ENCODE measurements around the gene ZNF516.
"Not testable (repeated sequence)": the region's sequence is repeated elsewhere in the genome, so short reads cannot be mapped to it uniquely, and the experiment has no call there.

The ZNF516 gene

DNA sequence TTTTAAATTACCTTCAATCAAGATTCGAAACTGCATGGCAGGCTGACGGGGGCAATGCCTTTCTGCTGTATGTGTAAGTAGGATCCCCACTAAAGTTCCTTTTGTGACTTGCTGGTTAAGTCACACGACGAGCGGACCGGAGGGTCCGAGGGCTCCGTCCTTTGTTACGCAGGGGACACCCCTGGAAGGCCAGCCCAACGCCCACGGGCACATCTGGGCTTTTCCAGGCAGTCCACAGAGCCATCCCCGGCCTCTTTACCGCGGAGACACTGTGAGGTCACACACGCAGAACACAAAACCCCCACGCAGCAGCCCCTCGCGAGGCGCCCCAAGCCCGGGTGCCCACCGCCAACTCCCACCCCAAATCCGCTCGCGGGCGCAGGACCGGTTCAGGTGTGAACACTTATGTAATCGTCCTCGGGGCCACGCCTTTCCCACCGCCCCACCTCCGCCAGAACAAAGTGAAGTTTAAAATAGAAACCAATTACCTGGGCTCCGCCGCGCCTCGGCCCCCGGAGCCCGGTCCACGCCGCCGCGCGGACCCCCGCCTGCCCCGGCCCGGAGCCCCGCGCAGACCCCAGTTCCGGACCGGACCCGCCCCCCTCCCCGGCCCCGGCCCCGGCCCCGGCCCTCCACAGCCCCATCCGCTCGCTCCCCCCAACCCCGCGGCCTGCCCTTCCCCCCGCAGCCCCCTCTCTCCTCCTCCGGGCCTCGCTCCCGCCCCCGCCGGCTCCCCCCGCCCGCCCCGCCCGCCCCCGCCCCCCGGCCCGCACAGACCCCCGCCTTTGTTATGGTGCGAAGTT, 4.2 kb downstream of the ZNF516 start:
- no peak for DNase-seq

DNA sequence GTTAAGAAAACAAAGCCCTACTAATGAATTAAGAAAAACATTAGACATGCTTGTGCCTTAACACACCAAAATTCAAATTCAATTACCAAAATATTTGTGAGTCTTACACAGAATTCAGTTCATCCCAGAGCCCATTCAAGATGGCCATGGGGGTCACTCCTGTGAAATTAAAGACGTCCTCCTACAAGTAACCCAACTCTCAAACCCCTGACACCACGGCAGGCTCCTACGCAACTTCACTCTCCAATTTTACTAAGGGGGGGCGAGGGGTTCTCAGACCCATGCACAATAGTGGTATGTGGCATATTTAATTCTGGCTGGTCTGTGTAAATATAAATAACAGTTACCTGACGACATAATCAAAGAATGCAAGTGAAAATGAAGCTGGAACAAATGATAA, 5.0 kb downstream of the ZNF516 start:
- DNase-seq: no peak

DNA sequence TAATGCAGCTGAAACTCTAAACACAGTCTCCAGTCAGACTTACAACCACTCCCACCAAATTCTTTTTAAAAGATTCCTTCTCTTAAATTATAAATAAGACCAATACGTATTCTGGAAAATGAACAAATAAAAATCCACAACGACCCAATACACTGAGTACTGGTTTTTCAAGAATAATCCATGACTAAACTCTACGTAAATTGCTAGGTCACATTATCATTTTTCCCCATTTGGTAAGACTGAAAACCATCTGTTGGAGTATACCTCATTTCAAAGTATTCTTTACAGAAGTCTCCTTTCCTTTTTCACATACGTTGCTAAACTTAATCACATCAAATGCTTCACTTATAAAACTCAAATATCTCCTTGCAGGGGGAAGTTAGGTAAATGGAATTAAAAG, 6.0 kb downstream of the ZNF516 start:
- DNase-seq: no peak

DNA sequence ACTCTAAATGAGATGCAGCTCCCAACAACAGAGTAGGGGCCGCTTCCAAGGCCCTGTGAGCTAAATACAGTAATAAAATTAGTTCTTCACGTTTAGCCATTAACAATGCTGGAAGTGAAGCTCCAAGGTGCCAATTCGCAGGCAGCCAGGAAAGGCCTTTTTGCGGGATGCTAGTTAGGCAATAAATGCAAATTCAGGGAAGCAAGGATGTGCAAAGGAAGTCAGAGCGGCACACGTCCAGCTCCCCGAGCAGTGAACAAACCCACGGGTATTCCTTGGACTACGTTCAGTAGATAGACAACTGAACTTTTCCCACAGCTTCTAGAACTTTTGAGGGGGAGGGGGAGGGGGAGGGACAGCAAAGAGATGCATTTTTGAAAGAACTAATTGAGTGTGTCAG, 6.9 kb downstream of the ZNF516 start:
- DNase-seq: peak; percentile 20

DNA sequence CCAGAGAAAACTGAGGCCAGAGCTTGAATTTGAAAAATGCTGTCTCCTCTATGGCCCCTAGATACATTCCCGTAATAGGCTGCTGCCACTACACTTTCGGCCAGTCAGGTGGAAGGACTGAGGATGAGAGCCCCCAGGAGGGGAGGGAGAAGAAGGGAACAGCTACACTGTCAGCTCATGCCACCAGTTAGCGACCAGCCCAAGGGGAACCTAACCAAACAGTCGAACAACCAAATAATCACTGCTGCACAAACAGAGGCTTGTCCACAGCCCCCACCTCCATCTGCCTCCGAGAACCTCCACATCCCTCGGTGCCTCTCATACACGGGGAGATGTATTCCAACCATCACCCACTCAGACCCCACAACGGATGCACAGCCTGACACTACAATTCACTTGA, 7.3 kb downstream of the ZNF516 start:
- peak; percentile 21 for DNase-seq

DNA sequence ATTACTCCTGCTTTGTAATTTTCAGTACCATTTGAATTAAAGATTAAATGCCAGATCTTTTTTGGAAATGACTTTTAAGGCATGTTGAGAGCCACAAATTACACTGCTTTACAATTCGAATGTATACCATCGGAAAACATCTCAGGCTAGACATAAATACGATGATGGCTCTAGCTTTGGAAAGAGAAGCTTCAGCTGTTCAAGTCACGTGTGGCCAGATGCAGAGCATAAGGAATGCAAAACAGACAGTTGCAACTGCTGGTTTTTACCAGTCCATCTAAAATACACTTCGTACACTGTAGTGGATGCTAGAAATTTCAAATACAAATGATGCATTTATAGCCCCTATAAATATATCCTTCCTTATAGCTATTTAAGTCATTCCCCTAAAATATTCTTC, 8.0 kb downstream of the ZNF516 start:
- no peak for DNase-seq

DNA sequence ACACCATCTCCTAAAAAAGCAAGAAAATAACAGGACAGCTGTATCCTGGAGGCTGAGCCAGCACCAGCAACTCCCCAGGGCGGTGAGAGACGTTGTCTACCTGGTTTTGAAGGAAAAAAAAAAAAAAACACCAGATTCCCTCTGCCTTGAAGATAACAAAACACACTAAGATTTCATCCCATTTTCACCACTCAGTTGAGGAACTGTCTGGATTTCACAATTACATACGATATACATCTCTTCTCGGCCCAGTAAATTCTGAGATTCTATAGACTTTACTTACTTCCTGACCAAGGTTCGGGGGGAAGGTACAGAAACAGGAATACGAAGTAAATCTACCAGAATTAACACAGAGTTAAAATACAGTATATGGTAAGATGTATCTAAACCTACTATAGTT, 8.5 kb downstream of the ZNF516 start:
- DNase-seq: peak; percentile 15

DNA sequence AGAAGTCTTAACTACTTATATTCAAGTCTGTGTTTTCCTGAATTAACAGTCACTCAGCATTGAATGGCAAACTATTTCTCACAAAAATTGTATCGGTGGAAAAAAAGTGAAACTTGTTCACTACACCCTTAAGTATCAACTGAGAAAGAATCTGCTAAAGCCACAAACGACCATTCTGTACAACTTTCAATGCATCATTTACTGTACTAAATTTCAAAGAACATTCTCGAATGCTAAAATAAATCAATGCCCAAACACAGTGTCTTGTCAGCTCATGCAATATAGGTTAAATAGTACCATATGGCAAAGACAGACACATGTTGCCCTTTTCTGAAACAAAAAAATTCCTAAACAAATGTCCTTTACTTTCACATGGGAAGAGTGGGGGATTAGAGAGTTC, 9.0 kb downstream of the ZNF516 start:
- DNase-seq: no peak

DNA sequence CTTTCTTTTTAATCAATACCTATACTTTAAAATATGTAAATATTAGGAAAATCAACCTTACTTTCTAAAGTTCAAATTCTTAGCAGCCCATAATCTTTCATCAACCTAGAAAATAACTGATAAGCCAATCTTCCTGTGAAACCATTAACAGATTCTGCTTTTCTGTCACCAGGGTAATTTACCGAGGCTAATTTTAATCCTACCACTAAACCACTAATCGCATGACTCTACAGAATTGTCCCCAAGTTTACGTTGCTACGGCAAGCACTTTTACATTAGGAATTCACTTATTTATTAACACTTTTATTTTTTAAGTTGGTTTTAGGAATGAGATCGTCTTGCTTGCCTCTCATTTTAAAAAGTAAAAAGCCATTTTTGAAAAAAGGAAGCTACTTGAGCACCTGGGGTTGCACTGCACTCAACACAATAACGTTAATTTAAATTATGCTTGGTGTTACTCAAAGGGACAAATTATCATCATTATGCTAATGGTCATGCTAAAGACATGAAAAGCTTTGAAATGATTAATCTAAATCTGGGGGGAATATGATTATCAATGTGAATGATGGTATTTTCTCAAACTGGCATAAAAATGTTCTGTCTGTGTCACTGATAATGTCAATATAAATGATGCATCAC, 10.2 kb downstream of the ZNF516 start:
- peak; percentile 39 for DNase-seq

DNA sequence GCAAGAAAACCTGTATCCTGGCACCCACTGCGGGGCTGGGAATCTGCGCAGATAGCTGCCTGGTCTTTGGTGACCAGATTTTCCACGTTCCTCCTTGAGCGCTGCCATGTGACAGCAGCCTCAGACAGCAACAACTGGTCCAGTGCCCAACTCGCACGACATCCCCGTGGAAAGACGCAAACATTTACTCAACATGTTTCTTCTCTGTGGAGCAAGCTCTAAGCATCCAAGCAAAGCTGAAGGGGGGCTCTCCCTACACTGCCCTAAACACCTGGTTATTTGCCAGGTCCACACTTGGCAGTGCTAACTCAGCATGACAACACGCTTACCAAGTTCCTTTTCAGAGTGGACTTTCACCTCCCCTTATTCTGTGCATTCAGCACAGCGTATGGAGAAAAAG, 11.3 kb downstream of the ZNF516 start:
- no peak for DNase-seq

DNA sequence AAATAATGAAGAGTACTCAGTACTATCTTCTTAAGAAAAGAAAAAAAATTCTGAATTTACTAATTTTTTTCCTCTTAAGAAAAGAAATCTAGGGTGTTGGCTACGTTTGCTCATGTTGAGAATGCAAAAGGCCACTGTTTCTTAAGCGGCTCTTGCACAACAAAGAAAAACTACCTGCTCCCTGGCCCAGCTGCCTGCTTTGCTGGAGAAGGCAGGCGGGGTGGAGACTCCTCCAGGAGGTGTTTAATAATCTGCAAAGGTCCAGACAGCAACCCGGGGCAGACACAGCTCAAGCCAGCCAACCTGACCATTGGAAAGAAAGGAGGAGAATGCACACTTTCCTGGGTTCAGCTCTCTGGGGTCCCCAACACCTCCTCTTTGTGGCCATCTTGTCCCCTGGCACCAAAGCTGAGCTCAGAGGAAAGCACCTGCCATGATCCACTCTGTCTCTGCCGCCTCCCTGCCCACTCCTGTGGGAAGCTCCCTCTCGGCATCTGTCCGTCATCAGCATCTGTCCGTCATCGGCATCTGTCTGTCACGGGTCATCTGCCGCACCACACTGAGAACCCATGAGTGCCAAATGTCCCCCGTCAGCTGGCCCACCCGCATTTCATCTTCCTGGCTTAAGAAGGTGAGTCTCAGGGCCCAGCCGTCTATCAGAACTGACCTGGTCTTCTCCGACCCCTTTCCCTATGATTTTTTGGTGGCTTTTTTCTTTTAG, 11.9 kb downstream of the ZNF516 start:
- no peak for DNase-seq

DNA sequence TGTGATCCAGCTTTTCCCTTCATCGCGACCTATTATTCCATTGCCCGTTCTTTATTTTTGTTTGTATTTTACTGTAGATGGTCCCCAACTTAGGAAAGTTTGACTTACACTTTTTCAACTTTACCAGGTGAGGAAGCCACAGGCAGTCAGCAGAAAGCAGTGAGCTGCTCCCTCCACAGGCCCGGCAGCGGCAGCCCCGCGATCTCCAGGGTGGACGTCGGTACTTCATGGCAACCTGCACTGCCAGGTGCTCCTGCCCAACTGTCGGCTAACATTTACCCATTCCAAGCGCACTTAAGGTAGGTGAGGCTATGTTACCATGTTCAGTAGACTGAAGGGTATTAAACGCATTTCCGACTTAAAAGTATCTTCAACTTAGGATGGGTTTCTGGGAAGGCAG, 12.8 kb downstream of the ZNF516 start:
- no peak for DNase-seq

DNA sequence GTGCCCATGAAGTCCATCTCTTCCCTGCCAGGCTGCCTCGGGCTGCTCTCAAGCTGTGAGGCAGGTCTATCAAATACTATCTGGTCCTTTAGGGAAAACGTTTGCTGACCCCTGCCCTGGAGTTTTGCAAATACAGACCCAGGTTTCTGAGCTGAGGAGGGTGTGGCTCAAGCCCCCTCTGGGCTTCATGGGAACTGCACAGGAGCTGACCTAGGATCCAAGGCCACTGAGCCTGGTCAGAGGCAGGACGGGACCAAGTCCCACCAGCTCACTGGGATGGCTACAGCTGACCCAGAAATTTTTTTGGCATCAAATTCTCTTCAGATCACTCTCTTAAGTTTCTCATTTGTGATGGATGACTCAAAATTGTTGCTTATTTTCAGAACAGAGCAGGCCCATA, 14.1 kb downstream of the ZNF516 start:
- DNase-seq: no peak

DNA sequence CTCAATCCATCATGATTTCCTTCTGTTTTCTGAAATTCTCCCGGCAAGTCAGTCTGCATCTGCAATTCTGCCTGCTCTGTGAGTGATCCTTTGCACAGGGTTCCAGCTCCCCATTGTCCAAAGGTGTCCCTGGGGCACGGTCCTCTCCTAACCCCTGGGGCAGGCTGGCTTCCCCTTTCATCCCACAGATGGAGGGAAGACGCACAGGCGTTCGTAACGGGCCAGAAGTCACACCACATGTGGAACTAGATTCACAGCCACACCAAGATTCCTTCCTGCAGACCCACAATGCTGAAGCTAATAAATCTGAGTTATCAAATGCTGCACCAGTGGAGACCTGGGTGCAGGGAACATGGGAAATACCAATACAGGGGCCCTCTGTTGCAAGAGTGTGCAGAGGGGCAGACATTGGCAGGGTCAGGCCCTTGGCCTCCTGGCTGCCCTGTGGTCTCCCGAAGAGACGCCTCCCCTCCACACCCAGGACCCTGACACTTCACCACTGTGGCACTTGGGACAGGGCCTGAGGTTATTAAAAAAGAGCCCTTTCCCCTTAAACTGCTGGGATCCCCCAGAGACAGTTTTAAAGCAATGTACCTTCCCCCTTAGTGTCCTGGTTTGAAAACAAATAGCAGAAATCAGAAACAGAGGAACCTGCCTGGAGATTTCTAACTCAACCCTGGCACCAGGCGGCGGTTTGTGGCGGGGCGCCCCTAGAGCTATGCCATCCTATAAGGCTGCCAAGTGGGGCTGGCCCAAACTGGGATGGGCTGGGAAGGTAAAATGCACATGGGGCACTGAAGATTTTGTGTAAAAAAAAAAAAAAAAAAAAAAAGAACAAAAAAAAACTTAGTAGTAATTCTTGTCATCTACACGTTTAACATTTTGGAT, 15.4 kb downstream of the ZNF516 start:
- DNase-seq: peak; percentile 51

DNA sequence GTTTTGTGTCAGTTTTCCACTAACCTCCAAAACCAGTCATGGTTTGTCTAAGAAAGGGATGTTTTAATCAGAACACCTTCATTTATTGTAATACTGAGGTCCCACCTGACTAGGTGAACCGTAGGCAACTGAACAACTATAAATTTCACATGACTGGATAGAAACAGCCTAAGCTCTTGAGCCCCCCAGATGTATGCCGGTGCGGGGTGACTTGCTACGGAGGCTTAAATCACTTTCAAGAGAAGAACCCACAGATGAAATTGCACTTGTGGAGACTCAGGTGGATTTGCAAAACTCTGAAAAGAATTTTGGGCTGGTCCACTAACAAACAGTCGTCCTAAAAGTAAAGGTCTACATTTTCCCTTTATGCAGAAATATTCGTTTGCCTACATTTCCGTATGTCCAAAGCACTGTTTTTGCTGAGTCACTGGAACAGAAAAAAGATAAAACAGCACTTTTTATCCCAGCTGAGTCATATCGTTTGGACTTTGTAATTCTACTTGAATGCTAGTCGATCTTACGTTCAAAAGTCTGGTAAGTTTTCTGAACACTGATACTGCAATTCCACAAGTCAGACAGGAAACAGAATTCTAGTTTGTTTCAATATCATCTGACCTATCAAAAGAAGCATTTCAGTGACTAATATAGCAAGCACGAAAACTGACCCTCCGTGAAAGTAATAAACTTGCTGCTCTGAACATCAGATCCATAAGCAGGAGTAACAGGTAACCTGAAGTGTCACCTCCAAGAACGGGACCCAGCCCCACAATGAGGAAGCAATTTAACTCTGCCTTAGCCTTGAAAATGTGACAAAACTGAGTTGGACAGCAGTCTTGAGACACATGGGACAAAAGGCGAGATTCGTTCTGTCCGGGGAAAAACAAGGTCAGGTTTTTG, 18.1 kb downstream of the ZNF516 start:
- peak; percentile 43 for DNase-seq

DNA sequence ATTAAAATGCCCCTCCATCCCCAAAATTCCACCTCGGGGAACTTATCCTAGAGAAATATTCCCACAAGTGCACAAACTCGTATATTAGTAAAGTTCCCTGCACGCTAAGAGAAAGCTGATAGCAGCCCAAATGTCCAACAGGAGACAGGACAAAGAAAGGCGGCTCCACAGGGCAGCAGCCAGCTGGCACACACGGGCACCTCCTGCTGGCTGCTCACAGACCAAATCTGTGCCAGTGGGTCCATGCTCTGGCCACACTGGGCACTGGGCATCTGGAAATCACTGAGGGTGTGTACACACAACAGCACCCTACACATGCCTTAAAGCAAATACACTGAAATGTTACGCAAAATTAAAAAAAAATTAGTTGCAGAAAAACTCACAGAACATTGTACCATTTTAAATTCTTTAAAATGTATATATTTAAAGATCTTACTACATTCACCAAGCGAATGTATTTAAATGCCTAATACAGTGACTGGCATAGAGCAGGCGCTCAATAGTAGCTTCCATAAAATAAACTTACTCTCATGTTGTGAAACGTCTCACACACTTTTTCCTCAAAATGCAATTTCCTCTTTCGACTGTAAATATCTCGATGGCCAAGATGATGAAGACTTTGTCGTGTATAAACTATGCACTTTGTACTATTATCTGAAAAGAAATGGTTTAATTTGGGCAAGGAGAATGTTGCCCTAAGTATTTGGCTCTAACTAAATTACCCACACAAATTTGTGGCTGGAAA, 19.4 kb downstream of the ZNF516 start:
- DNase-seq: peak; percentile 67

DNA sequence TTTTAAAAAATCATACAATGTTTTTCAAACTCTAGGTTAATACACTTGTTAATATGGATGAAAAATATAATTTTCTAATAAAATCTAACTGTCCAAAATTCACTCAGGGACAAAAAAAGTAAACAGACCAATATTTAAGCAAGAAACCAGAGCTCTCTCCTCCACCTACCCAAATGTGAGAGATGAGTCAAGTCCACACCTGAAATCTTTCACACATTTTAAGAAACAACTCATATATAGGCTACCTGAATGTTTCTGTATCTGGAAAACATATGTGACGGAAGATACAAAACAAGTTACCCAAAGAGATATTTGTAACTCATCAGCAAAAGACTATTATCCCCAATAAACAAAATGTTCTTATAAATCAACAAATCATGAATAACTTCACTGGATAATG, 20.2 kb downstream of the ZNF516 start:
- DNase-seq: no peak

DNA sequence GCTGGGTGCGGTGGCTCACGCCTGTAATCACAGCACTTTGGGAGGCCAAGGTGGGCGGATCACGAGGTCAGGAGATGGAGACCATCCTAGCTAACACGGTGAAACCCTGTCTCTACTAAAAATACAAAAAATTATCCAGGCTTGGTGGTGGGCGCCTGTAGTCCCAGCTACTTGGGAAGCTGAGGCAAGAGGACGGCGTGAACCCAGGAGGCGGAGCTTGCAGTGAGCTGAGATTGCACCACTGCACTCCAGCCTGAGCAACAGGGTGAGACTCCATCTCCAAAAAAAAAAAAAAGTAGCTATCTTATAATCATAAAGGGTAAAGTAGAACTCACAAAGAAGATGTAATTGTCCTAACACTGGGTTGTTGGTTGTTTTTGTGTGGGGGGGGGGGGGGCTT, 21.5 kb downstream of the ZNF516 start:
- DNase-seq: not testable (repeated sequence)

DNA sequence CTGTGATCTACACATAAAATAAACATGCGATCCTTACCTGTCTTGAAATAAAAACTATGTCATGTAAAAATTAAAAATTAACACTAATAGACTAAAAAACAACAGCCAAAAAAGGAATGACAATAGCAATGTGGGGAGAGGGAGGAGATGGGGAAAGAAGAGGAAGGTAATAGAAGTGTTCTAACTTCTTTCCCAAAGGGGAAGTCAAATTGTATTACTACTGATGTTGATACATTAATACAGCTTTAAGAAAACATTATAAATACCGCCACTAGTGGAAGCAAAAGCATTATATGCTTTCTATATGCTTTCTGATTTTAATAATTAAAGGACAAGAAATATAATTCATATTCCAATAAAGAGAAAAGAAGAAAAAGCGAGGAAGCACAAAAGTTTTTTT, 22.2 kb downstream of the ZNF516 start:
- DNase-seq: no peak

DNA sequence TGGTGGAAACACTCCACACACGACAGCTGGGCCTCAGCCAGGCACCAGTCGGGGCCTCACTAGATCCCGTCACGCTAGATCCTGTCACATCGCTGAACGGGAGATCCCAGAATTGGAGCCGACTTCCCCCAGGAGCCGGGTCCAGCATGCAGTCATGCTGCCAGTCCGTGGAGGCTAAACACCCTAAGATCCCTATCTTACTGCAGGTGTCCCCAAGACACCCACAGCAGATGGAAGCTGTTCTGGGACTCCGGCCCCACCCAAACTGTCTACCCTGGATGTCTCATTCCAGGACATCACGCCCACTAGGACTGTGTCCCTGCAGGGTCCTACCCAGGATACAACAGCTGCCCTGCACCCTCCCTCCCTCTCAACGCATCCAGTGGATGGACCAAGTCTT, 23.4 kb downstream of the ZNF516 start:
- no peak for DNase-seq
